Stimulated activated CD8-positive, alpha-beta memory T cell treated with anti-CD3 and anti-CD28 coated beads, Interleukin-15, amount 100 ng/mL, for 1 hour (primary cell): Measurements from ENCODE around the gene EVC2.
"Not testable (repeated sequence)": the region's sequence is repeated elsewhere in the genome, so short reads cannot be mapped to it uniquely, and the experiment has no call there.

Source experiments
- DNase-seq: peaks from one replicate; pipeline ENCODE4 v3.0.0-alpha.2; 2020; ENCODE audit warnings: low read depth

EVC2 gene

GRCh38 chr4:5629542-5629941 is 78.8 kb downstream of the EVC2 start:
- DNase-seq, result no peak

- DNase-seq, result no peak
Measured at GRCh38 chr4:5626913-5627312, 81.4 kb downstream of the EVC2 start.

GRCh38 chr4:5622596-5622995 is 85.8 kb downstream of the EVC2 start:
- no peak for DNase-seq

- DNase-seq, result no peak
Measured at GRCh38 chr4:5619913-5620625, 88.3 kb downstream of the EVC2 start.

GRCh38 chr4:5618051-5618960 is 90.1 kb downstream of the EVC2 start:
- DNase-seq, result no peak

GRCh38 chr4:5616331-5616950 is 91.9 kb downstream of the EVC2 start:
- DNase-seq, result no peak

GRCh38 chr4:5615496-5616075 is 92.8 kb downstream of the EVC2 start:
- DNase-seq, result no peak

GRCh38 chr4:5611750-5612149 is 96.6 kb downstream of the EVC2 start:
- DNase-seq, result no peak

GRCh38 chr4:5609306-5610007 is 98.9 kb downstream of the EVC2 start:
- no peak for DNase-seq

- DNase-seq, result not testable (repeated sequence)
Measured at GRCh38 chr4:5593828-5594227, 114.5 kb downstream of the EVC2 start.

GRCh38 chr4:5592272-5592671 is 116.1 kb downstream of the EVC2 start:
- DNase-seq, result no peak

- no peak for DNase-seq
Measured at GRCh38 chr4:5589495-5589894, 118.9 kb downstream of the EVC2 start.

- DNase-seq, result no peak
Measured at GRCh38 chr4:5588046-5588445, 120.3 kb downstream of the EVC2 start.

GRCh38 chr4:5575941-5576340 is 132.4 kb downstream of the EVC2 start:
- DNase-seq, result no peak

GRCh38 chr4:5574386-5574785 is 134.0 kb downstream of the EVC2 start:
- DNase-seq, result no peak

- DNase-seq, result no peak
Measured at GRCh38 chr4:5573965-5574364, 134.4 kb downstream of the EVC2 start.

- no peak for DNase-seq
Measured at GRCh38 chr4:5572751-5573150, 135.6 kb downstream of the EVC2 start.

GRCh38 chr4:5572114-5572513 is 136.2 kb downstream of the EVC2 start:
- no peak for DNase-seq

GRCh38 chr4:5571646-5572045 is 136.7 kb downstream of the EVC2 start:
- no peak for DNase-seq

- DNase-seq, result no peak
Measured at GRCh38 chr4:5569451-5569850, 138.9 kb downstream of the EVC2 start.

- no peak for DNase-seq
Measured at GRCh38 chr4:5568931-5569330, 139.4 kb downstream of the EVC2 start.

- no peak for DNase-seq
Measured at GRCh38 chr4:5568336-5568735, 140.0 kb downstream of the EVC2 start.
